Esophagus muscularis mucosa (tissue), 3 donors: ENCODE measurements around the gene ARHGEF5.

Experiments
- CTCF ChIP-seq, 3 experiments: fragments of 200-600 bp in 2 of 3; fragments of 450-650 bp in 1 of 3; sonication (generic) in 2 of 3; IDR thresholded peaks; one replicate each; pipeline ENCODE4 v1.5.1; 2017 to 2019; ENCODE audit warnings: antibody characterized with exemption in 3 of 3, mild to moderate bottlenecking in 2 of 3, moderate library complexity in 1 of 3
- POLR2AphosphoS5 ChIP-seq, 2 donors: sonication (generic); formaldehyde crosslinking; IDR thresholded peaks; one replicate each; pipeline ENCODE4 v1.6.1; 2017; ENCODE audit warnings: antibody characterized with exemption in 2 of 2

GRCh38 chr7:144403649-144404061 is 48.5 kb downstream of the ARHGEF5 start, which contains the start of gene NOBOX:
- TF ChIP-seq POLR2AphosphoS5 (IDR thresholded peaks at IDR 0.05) (no peak), CTCF (IDR thresholded peaks at IDR 0.05) (no peak)
